ENCODE data around the gene CLDN3.
A peak's percentile ranks its signal among the peaks of the same experiment; 100 is the strongest.
"Not testable (repeated sequence)": the region's sequence is repeated elsewhere in the genome, so short reads cannot be mapped to it uniquely, and the experiment has no call there.

CLDN3 gene

DNA sequence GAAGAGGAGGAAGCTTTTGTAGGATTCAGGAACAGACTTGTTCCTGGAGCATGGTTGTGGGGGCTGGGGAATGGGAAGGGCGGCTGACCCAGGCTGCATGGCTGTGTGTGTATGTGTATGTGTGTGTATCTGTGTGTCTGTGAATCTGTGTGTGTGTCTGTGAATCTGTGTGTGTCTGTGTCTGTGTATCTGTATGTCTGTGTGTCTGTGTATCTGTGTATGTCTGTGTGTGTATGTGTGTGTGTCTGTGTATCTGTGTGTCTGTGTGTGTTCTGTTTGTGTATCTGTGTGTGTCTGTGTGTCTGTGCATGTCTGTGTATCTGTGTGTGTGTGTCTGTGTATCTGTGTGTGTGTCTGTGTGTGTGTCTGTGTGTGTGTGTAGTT is 44.0 kb downstream of the CLDN3 start:
- Mint-ChIP-seq H3K36me3 (ENCODE audit: low read depth) (no peaks in the 10 kb centered on the region), H3K27ac (no peak overlapping the region), H3K4me3 (no peak overlapping the region), H3K9me3 (no peaks in the 10 kb centered on the region), H3K27me3 (ENCODE audit: low read depth) (no peaks in the 10 kb centered on the region), H3K4me1 (peaks cover 7% of the 10 kb centered on the region)
- TF ChIP-seq, protein P1, sequence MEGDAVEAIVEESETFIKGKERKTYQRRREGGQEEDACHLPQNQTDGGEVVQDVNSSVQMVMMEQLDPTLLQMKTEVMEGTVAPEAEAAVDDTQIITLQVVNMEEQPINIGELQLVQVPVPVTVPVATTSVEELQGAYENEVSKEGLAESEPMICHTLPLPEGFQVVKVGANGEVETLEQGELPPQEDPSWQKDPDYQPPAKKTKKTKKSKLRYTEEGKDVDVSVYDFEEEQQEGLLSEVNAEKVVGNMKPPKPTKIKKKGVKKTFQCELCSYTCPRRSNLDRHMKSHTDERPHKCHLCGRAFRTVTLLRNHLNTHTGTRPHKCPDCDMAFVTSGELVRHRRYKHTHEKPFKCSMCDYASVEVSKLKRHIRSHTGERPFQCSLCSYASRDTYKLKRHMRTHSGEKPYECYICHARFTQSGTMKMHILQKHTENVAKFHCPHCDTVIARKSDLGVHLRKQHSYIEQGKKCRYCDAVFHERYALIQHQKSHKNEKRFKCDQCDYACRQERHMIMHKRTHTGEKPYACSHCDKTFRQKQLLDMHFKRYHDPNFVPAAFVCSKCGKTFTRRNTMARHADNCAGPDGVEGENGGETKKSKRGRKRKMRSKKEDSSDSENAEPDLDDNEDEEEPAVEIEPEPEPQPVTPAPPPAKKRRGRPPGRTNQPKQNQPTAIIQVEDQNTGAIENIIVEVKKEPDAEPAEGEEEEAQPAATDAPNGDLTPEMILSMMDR (IDR thresholded peaks at IDR 0.05; ENCODE audit: unreplicated experiment in 3 of 3), result no peak

DNA sequence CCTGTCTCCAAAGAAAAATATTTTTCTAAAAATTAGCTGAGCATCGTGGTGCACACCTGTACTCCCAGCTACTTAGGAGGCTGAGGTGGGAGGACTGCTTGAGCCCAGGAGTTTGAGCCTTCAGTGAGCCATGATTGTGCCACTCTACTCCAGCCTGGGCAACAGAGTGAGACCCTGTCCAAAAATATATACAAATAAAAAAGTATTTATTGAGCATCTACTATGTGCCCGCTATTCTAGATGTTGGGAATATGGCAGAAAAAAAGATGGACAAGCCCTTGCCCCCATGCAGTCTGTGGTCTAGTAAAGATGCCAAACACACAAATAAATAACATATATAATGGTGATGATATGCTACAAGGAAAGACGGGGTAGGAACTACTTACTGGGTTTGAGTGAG is 46.3 kb downstream of the CLDN3 start:
- H3K4me1 Mint-ChIP-seq, result peaks cover 14% of the 10 kb centered on the region
- H3K27me3 Mint-ChIP-seq (ENCODE audit: low read depth), result peaks cover 4% of the 10 kb centered on the region
- TF ChIP-seq, protein P1 (IDR thresholded peaks at IDR 0.05; ENCODE audit: unreplicated experiment in 3 of 3), result no peak
- no peak overlapping the region for H3K4me3 Mint-ChIP-seq
- H3K36me3 Mint-ChIP-seq (ENCODE audit: low read depth), result no peaks in the 10 kb centered on the region
- no peaks in the 10 kb centered on the region for H3K9me3 Mint-ChIP-seq
- no peak overlapping the region for H3K27ac Mint-ChIP-seq

DNA sequence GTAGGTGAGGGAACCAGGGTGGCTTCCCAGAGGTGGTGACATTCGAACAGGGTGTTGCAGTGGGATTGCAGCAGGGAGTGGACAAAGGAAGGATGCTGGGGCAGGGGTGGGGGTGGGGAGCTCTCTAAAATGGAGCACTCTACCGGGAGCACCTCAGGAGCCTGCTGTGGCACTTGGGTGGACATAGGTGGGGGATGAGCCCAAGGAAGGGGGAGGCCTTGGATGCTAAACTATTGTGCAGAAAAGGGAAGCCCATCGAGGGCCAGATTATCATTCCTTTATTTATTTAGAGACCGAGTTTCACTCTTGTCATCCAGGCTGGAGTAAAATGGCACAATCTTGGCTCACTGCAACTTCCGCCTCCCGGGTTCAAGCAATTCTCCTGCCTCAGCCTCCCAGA is 47.3 kb downstream of the CLDN3 start:
- H3K4me1 Mint-ChIP-seq, result peaks cover 18% of the 10 kb centered on the region
- TF ChIP-seq, protein P1 (IDR thresholded peaks at IDR 0.05; ENCODE audit: unreplicated experiment in 3 of 3), result no peak
- H3K4me3 Mint-ChIP-seq, result no peak overlapping the region
- peaks cover 4% of the 10 kb centered on the region for H3K27me3 Mint-ChIP-seq (ENCODE audit: low read depth)
- no peaks in the 10 kb centered on the region for H3K9me3 Mint-ChIP-seq
- H3K27ac Mint-ChIP-seq, result no peak overlapping the region
- H3K36me3 Mint-ChIP-seq (ENCODE audit: low read depth), result no peaks in the 10 kb centered on the region

DNA sequence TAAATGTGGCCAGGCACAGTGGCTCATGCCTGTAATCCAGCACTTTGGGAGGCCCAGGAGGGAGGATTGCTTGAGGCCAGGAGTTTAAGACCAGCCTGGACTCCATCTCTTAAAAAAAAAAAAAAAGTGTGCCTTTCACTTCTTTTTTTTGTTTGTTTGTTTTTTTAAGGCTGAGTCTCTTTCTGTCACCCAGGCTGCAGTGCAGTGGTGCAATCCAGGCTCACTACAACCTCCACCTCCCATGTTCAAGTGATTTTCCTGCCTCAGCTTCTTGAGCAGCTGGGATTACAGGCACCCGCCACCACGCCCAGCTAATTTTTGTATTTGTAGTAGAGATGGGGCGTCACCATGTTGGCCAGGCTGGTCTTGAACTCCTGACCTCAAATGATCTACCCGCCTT is 47.9 kb downstream of the CLDN3 start:
- peaks cover 22% of the 10 kb centered on the region for H3K4me1 Mint-ChIP-seq
- peak overlapping the region; percentile 15 to 94 (median 36) for H3K4me3 Mint-ChIP-seq
- H3K36me3 Mint-ChIP-seq (ENCODE audit: low read depth); H3K27ac Mint-ChIP-seq; H3K27me3 Mint-ChIP-seq (ENCODE audit: low read depth); H3K9me3 Mint-ChIP-seq: not testable (repeated sequence)

DNA sequence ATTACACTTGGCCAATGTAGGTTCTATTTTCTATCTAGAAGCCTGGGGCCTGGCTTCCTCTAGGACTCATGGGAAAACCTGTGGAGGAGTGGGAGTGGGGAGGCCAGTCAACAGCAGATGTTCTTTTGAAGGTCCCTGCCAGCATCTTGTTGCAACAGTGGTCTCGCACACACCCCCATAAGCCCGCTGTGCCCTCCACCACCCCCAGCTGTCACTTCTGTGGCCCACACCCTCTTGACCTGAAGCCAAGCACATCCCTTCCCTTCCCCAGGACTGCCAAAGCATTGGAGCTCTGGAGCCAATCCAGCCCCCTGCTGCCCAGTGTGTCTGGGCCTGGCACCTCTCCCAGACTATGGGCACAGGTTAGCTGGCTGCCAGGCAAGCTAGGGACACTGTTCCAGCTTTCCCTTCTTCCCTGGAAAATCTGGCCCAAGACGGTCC is 48.7 kb downstream of the CLDN3 start:
- Mint-ChIP-seq H3K36me3 (ENCODE audit: low read depth) (no peaks in the 10 kb centered on the region), H3K27me3 (ENCODE audit: low read depth) (peaks cover 4% of the 10 kb centered on the region), H3K27ac (peak overlapping the region; percentile 79 to 96 (median 89)), H3K9me3 (no peaks in the 10 kb centered on the region), H3K4me3 (peak overlapping the region; percentile 89 to 94 (median 91)), H3K4me1 (peaks cover 28% of the 10 kb centered on the region)
- TF ChIP-seq, protein P1 (IDR thresholded peaks at IDR 0.05; ENCODE audit: unreplicated experiment in 3 of 3), result no peak

DNA sequence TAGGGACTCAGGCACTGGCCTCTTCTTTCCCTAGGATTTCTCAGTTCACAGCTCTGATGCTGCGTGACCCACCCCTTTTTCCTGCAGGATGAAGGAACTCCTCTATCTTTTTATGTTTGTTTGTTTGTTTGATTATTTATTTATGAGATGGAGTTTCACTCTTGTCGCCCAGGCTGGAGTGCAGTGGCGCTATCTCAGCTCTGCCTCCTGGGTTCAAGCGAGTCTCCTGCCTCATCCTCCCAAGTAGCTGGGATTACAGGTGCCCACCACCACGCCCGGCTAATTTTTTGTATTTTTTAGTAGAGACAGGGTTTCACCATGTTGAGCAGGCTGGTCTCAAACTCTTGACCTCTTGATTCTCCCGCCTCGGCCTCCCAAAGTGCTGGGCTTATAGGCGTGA is 49.6 kb downstream of the CLDN3 start:
- H3K4me3 Mint-ChIP-seq, result peak overlapping the region; percentile 89 to 94 (median 89)
- peak overlapping the region in 1 of 3 experiments; percentile 23 for H3K27ac Mint-ChIP-seq
- not testable (repeated sequence) for H3K9me3 Mint-ChIP-seq; H3K36me3 Mint-ChIP-seq (ENCODE audit: low read depth); H3K27me3 Mint-ChIP-seq (ENCODE audit: low read depth)
- peaks cover 38% of the 10 kb centered on the region for H3K4me1 Mint-ChIP-seq

DNA sequence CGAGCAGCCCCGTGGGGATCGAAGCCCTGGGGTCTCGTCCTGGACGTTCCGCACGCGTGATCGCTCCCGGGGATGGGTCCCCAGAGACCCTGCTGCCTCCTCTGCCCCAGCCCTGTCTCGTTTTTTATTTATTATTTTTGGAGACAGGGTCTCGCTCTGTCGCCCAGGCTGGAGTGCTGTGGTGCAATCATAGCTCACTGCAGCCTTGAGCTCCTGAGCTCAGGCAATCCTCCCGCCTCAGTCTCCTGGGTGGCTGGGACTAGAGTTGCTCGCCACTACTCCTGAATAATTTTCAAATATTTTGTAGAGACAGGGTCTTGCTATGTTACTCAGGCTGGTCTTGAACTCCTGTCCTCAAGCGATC is 50.3 kb downstream of the CLDN3 start:
- TF ChIP-seq, protein P1 (IDR thresholded peaks at IDR 0.05; ENCODE audit: unreplicated experiment in 3 of 3), result no peak
- H3K36me3 Mint-ChIP-seq (ENCODE audit: low read depth), result no peaks in the 10 kb centered on the region

More for the DNA sequence above, 50.3 kb downstream of the CLDN3 start:
- peaks cover 4% of the 10 kb centered on the region for H3K27me3 Mint-ChIP-seq (ENCODE audit: low read depth)
- H3K27ac Mint-ChIP-seq, result no peak overlapping the region
- H3K9me3 Mint-ChIP-seq, result no peaks in the 10 kb centered on the region
- peaks cover 39% of the 10 kb centered on the region for H3K4me1 Mint-ChIP-seq
- H3K4me3 Mint-ChIP-seq, result peak overlapping the region; percentile 89

Measured in nephron (organoid).